ENCODE data around the gene SMG9.
A peak's percentile ranks its signal among the peaks of the same experiment; 100 is the strongest.

SMG9 gene

GRCh38 chr19:43754503-43755255 is at the start of gene SMG9:
SMG9 (minus strand) TSS chr19:43754962; CDS start chr19:43750741, 4,221 bp downstream.
- DNase-seq (ENCODE audit: low read depth in 2 of 2), result peak; percentile 96

- no peak for DNase-seq (ENCODE audit: low read depth in 2 of 2)
Observed at GRCh38 chr19:43804432-43804831, 49.7 kb upstream of the SMG9 start.

- DNase-seq (ENCODE audit: low read depth in 2 of 2), result no peak
Observed at GRCh38 chr19:43802216-43802951, 47.6 kb upstream of the SMG9 start, which contains the start of gene LYPD5. LYPD5 (minus strand) TSS chr19:43802447; CDS start chr19:43802380, 67 bp downstream.

GRCh38 chr19:43799502-43800142 is 44.9 kb upstream of the SMG9 start:
- DNase-seq (ENCODE audit: low read depth in 2 of 2), result no peak

GRCh38 chr19:43798546-43799409 is 44.0 kb upstream of the SMG9 start:
- peak; percentile 64 to 69 for DNase-seq (ENCODE audit: low read depth in 2 of 2)

GRCh38 chr19:43798026-43798545 is 43.3 kb upstream of the SMG9 start:
- no peak for DNase-seq (ENCODE audit: low read depth in 2 of 2)

- DNase-seq (ENCODE audit: low read depth in 2 of 2), result no peak
Observed at GRCh38 chr19:43797556-43797955, 42.8 kb upstream of the SMG9 start.

- no peak for DNase-seq (ENCODE audit: low read depth in 2 of 2)
Observed at GRCh38 chr19:43797118-43797517, 42.4 kb upstream of the SMG9 start.

GRCh38 chr19:43790587-43790986 is 35.8 kb upstream of the SMG9 start:
- no peak for DNase-seq (ENCODE audit: low read depth in 2 of 2)

GRCh38 chr19:43789029-43789428 is 34.3 kb upstream of the SMG9 start:
- DNase-seq (ENCODE audit: low read depth in 2 of 2), result no peak

- DNase-seq (ENCODE audit: low read depth in 2 of 2), result no peak
Observed at GRCh38 chr19:43786665-43787064, 31.9 kb upstream of the SMG9 start.

GRCh38 chr19:43784981-43785808 is 30.4 kb upstream of the SMG9 start:
- DNase-seq (ENCODE audit: low read depth in 2 of 2), result no peak

- DNase-seq (ENCODE audit: low read depth in 2 of 2), result peak in 1 of 2 donors; percentile 53
Observed at GRCh38 chr19:43784241-43784980, 29.6 kb upstream of the SMG9 start.

GRCh38 chr19:43783636-43784035 is 28.9 kb upstream of the SMG9 start:
- DNase-seq (ENCODE audit: low read depth in 2 of 2), result no peak

GRCh38 chr19:43782689-43783231 is 28.0 kb upstream of the SMG9 start:
- no peak for DNase-seq (ENCODE audit: low read depth in 2 of 2)

GRCh38 chr19:43782311-43782660 is 27.5 kb upstream of the SMG9 start:
- DNase-seq (ENCODE audit: low read depth in 2 of 2), result no peak

GRCh38 chr19:43781630-43782310 is 27.0 kb upstream of the SMG9 start:
- no peak for DNase-seq (ENCODE audit: low read depth in 2 of 2)

GRCh38 chr19:43780706-43781525 is 26.2 kb upstream of the SMG9 start, which contains the start of gene KCNN4:
KCNN4 (minus strand) TSS chr19:43780973; CDS start chr19:43780861, 112 bp downstream.
- DNase-seq (ENCODE audit: low read depth in 2 of 2), result peak; percentile 62 to 75
